GM19324 (cell line): ENCODE results near the gene OR5L2.
"Not testable (repeated sequence)": the region's sequence is repeated elsewhere in the genome, so short reads cannot be mapped to it uniquely, and the experiment has no call there.

ENCODE experiments used
- ATAC-seq: cut with Tn5 transposase; IDR thresholded peaks from one replicate; pipeline ENCODE4 v1.9.1; 2021; ENCODE audit warnings: mild to moderate bottlenecking, moderate library complexity; ENCODE audit not compliant: unreplicated experiment, low FRiP score

OR5L2 gene

GRCh38 chr11:55826919-55827318, at the start of gene OR5L2:
Gene OR5L2, plus strand, starts transcription at chr11:55827219. Its CDS starts 0 bp downstream, at chr11:55827219.
- no peak for ATAC-seq

DNA sequence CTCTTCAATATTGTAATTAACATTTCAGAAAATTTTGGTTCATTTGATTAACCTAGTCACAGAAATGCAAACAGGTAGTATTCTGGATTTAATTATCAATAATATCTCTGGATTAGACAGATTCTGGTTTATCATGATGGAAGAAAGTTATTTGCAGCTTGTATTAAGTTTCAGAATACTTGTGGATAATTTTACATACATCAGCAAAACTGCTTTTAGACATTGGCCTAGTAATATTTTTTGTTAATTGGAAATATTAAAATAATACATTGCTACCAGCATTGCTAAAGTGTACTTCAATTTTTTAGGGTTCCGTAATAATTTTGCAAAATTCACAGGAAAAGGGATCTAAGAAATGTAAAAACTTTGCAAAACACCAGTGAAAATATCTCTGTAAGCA, 35.4 kb upstream of the OR5L2 start:
- ATAC-seq, result no peak

GRCh38 chr11:55793321-55793720, 33.7 kb upstream of the OR5L2 start:
- no peak for ATAC-seq

GRCh38 chr11:55795256-55795655, 31.8 kb upstream of the OR5L2 start, which contains the start of gene OR5D14:
Gene OR5D14, plus strand, starts transcription at chr11:55795556. Its CDS starts 0 bp downstream, at chr11:55795556.
- ATAC-seq, result no peak

DNA sequence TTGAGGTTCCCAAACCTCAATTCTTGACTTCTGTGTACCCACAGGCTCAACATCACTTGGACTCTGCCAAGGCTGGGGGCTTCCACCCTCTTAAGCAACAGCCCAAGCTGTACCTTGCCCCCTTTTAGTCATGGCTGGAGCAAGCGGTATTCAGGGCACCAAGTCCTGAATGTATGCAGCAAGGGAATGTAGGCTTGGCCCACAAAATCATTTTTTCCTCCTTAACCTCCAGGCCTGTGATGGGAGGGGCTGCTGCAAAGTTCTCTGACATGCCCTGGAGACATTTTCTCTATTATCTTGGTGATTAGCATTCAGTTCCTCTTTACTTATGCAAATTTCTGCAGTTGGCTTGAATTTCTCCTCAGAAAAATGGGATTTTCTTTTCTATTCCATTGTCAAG, 20.8 kb upstream of the OR5L2 start:
- no peak for ATAC-seq

GRCh38 chr11:55811067-55811466, 16.0 kb upstream of the OR5L2 start, which contains the start of gene OR5L1:
Gene OR5L1, plus strand, starts transcription at chr11:55811367. Its CDS starts 100 bp downstream, at chr11:55811467.
- no peak for ATAC-seq

- ATAC-seq, result no peak
These were observed 7.7 kb upstream of the OR5L2 start, which contains the start of gene OR5D18 for GRCh38 chr11:55819330-55819729. Gene OR5D18, plus strand, starts transcription at chr11:55819630. Its CDS starts 0 bp downstream, at chr11:55819630.

GRCh38 chr11:55838452-55838851, 11.4 kb downstream of the OR5L2 start, which contains the start of gene OR5D16:
Gene OR5D16, plus strand, starts transcription at chr11:55838752. Its CDS starts 0 bp downstream, at chr11:55838752.
- no peak for ATAC-seq

GRCh38 chr11:55847453-55847852, 20.4 kb downstream of the OR5L2 start:
- ATAC-seq, result no peak

- no peak for ATAC-seq
These were observed 22.0 kb downstream of the OR5L2 start for GRCh38 chr11:55849037-55849436.

DNA sequence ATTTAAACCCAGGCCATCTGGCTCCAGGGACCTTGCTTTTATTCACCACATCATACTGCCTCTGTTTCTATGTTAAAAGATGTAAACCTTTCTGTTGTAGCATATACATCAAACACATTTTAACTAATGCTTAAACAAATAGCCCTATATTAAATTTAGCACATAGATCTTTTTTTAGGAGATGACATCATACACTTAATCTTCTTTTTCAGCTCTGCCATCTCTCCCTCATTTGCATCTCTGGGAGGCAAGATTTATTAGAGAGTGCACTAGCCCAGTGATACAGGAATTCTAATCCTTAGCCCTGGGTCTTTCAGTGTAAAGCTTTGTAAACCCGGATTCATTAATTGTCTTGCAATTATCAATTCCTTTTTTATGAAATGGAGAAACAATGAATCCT, 25.1 kb downstream of the OR5L2 start:
- ATAC-seq, result no peak

- ATAC-seq, result peak; percentile 49
These were observed 27.7 kb downstream of the OR5L2 start for GRCh38 chr11:55854704-55855103.

DNA sequence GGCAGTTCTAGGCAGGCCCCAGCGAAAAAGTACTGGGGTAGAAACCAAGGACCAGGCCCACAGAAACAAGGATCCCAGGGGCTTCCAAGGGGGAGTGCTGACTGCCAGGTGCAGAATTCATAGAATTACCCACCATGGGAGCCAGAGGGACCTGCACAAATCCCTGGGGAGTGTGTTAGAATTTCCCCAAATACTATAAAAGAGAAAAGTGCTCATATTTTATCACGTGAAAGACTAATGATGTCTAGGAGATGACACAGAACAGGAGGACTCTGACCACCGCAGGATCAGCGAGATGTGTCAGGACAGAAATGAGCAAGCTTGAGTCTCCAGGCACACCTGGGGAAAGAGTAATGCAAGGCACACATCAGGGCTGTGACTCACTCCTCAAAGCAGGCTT, 40.3 kb downstream of the OR5L2 start:
- not testable (repeated sequence) for ATAC-seq

DNA sequence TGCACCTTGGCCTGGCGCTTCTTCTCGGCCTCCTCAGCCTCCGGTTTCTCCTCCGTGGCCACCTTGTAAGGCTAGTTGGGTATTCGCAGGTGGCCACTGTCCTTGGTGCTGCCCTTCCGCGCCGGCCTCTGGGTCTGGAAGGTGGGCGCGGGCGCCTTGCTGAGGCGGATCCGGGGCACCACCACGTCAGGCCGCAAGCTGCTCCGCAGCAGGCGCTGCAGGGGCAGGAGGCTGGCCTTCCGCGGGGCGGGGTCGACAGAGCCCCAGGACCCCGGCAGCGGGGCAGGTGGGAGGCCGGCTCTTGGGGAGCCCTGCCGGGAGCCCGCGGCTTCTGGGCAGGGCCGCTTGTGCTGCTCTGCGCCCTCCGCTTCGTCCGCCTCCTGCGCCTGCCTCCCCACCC, 45.7 kb downstream of the OR5L2 start:
- ATAC-seq, result not testable (repeated sequence)

GRCh38 chr11:55873146-55873545, 46.1 kb downstream of the OR5L2 start:
- ATAC-seq, result not testable (repeated sequence)
